ENCODE measurements around the gene VAV2. TPM values are rescaled to one million over a fixed set of nuclear protein-coding genes. Genes with fewer than 3 reads are reported as not detected.

Gene VAV2
- total and polyA plus RNA-seq, 11 donors: 3.3 to 9.9 (median 5.3) TPM

- Histone ChIP-seq H3K27me3 (no peaks in the 10 kb centered on the region), H3K27ac (no peak overlapping the region), H3K36me3 (no peaks in the 10 kb centered on the region), H3K9me3 (no peaks in the 10 kb centered on the region), H3K4me3 (no peak overlapping the region), H3K4me1 (peaks cover 0 to 18% (median 2%) of the 10 kb centered on the region in 12 donors)
- ATAC-seq: no peak
- intact Hi-C loops (cut with DNase I): no loop called here
- WGBS, 4 donors: 95 to 97% (median 95%) methylated on average over 1 of the region's 1 CpG
- TF ChIP-seq CTCF (IDR thresholded peaks at IDR 0.05): no peak
- TF ChIP-seq POLR2A (IDR thresholded peaks at IDR 0.05): no peak
- DNase-seq: no peak
These were observed 140.4 kb downstream of the VAV2 start for GRCh38 chr9:133851693-133852092.

GRCh38 chr9:133850937-133851336 is 141.2 kb downstream of the VAV2 start:
- Histone ChIP-seq H3K36me3 (no peaks in the 10 kb centered on the region), H3K4me3 (no peak overlapping the region), H3K27me3 (no peaks in the 10 kb centered on the region), H3K4me1 (peaks cover 0 to 15% (median 2%) of the 10 kb centered on the region in 12 donors), H3K27ac (no peak overlapping the region), H3K9me3 (no peaks in the 10 kb centered on the region)
- no peak for ATAC-seq
- intact Hi-C loops (cut with DNase I): no loop called here
- WGBS, 4 donors: 89 to 93% (median 92%) methylated on average over 7 of the region's 7 CpGs
- DNase-seq: no peak
- TF ChIP-seq POLR2A (IDR thresholded peaks at IDR 0.05): no peak
- TF ChIP-seq CTCF (IDR thresholded peaks at IDR 0.05): no peak

- no peak for TF ChIP-seq POLR2A (IDR thresholded peaks at IDR 0.05)
- no peaks in the 10 kb centered on the region for H3K36me3 ChIP-seq
- no peak overlapping the region for H3K4me3 ChIP-seq
- intact Hi-C loops (cut with DNase I): no loop called here
- peaks cover 0 to 17% (median 6%) of the 10 kb centered on the region in 12 donors for H3K4me1 ChIP-seq
- H3K27ac ChIP-seq: no peak overlapping the region
- DNase-seq (peak in 2 of 5 donors; percentile 16 to 44), ATAC-seq (no peak)
- H3K9me3 ChIP-seq: no peaks in the 10 kb centered on the region
- H3K27me3 ChIP-seq: no peaks in the 10 kb centered on the region
- 91 to 96% (median 92%) methylated on average over 6 to 9 of the region's 9 CpGs for WGBS, 4 donors
These were observed 142.0 kb downstream of the VAV2 start for GRCh38 chr9:133850161-133850560.

GRCh38 chr9:133849110-133849670 is 142.9 kb downstream of the VAV2 start:
- intact Hi-C loops (cut with DNase I): no loop called here
- Histone ChIP-seq H3K4me3 (no peak overlapping the region), H3K36me3 (no peaks in the 10 kb centered on the region), H3K9me3 (no peaks in the 10 kb centered on the region), H3K4me1 (peaks cover 0 to 22% (median 16%) of the 10 kb centered on the region in 12 donors), H3K27ac (no peak overlapping the region), H3K27me3 (no peaks in the 10 kb centered on the region)
- ATAC-seq (no peak), DNase-seq (peak in 1 of 5 donors; percentile 40)
- TF ChIP-seq CTCF (IDR thresholded peaks at IDR 0.05) (no peak), POLR2A (IDR thresholded peaks at IDR 0.05) (no peak)
- 88 to 98% (median 95%) methylated on average over 10 to 16 of the region's 16 CpGs for WGBS, 4 donors

All from heart left ventricle (tissue), 16 donors.